GM06990 (cell line): ENCODE measurements around the gene WBP2NL.
A peak's percentile ranks its signal among the peaks of the same experiment; 100 is the strongest.

Experiments used
- DNase-seq: peaks from one replicate; pipeline ENCODE4 v3.0.0-alpha.2; 2011; ENCODE audit not compliant: insufficient read length; ENCODE audit errors: extremely low read depth
- H3K27me3 ChIP-seq: replicated peaks from 2 replicates; pipeline ENCODE4 v1.6.0; 2011; ENCODE audit warnings: low read length; ENCODE audit not compliant: control insufficient read depth, insufficient read depth
- H3K36me3 ChIP-seq: 2 replicates; pipeline ENCODE4 v1.5.1; 2011; ENCODE audit warnings: low read length; ENCODE audit not compliant: control insufficient read depth, insufficient read depth
- H3K4me3 ChIP-seq: replicated peaks from 2 replicates; pipeline ENCODE4 v1.5.1; 2011; ENCODE audit warnings: low read depth, mild to moderate bottlenecking, control low read depth, low read length
- TF ChIP-seq, protein P1 (sequence below): IDR thresholded peaks from 2 replicates; pipeline ENCODE4 v1.5.1; 2011; ENCODE audit warnings: low read length, control low read depth, mild to moderate bottlenecking, inconsistent platforms; ENCODE audit not compliant: insufficient read depth, poor library complexity, severe bottlenecking

The WBP2NL gene

DNA sequence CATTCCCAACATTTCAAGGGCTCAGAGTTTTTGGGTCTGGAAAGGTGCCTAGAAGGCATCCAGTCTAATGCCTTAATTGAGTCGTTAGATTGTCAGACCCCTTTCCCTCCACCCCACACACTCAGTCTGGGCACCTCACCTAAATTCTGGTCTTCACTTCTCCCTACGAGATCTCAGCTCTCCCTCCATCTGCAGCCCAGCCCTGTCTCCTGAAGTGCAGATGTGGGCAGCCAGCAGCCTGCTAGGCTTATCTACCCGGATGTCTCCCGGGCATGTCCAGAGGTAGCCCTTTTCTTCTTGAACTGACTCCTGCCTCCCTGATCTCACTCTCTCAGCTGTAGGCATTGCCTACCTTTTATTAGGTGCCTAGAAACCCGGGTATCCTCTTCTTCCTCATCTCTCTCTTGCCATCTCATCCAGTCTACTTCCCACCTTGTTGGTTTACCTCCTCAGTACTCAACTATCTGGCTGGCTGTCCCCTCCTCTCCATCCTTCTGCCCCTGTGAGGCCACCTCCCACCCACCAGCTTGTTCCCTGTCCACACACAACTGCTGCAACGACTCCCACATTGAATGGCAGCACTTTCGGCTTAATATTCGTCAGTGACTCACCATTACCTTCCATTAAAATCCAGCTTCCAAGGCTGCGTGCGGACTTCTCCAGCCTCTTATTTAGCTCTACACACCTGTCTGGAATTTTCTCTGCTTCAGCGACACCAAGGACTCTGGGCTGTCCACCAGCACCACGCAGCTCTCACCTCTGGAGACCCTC is 23.1 kb upstream of the WBP2NL start:
- no peak for DNase-seq
- Histone ChIP-seq H3K36me3 (no peaks in the 10 kb centered on the region), H3K4me3 (no peak overlapping the region), H3K27me3 (peaks cover 1% of the 10 kb centered on the region; the same call in 1 of the 2 replicates)
- TF ChIP-seq, protein P1, sequence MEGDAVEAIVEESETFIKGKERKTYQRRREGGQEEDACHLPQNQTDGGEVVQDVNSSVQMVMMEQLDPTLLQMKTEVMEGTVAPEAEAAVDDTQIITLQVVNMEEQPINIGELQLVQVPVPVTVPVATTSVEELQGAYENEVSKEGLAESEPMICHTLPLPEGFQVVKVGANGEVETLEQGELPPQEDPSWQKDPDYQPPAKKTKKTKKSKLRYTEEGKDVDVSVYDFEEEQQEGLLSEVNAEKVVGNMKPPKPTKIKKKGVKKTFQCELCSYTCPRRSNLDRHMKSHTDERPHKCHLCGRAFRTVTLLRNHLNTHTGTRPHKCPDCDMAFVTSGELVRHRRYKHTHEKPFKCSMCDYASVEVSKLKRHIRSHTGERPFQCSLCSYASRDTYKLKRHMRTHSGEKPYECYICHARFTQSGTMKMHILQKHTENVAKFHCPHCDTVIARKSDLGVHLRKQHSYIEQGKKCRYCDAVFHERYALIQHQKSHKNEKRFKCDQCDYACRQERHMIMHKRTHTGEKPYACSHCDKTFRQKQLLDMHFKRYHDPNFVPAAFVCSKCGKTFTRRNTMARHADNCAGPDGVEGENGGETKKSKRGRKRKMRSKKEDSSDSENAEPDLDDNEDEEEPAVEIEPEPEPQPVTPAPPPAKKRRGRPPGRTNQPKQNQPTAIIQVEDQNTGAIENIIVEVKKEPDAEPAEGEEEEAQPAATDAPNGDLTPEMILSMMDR = no peak

DNA sequence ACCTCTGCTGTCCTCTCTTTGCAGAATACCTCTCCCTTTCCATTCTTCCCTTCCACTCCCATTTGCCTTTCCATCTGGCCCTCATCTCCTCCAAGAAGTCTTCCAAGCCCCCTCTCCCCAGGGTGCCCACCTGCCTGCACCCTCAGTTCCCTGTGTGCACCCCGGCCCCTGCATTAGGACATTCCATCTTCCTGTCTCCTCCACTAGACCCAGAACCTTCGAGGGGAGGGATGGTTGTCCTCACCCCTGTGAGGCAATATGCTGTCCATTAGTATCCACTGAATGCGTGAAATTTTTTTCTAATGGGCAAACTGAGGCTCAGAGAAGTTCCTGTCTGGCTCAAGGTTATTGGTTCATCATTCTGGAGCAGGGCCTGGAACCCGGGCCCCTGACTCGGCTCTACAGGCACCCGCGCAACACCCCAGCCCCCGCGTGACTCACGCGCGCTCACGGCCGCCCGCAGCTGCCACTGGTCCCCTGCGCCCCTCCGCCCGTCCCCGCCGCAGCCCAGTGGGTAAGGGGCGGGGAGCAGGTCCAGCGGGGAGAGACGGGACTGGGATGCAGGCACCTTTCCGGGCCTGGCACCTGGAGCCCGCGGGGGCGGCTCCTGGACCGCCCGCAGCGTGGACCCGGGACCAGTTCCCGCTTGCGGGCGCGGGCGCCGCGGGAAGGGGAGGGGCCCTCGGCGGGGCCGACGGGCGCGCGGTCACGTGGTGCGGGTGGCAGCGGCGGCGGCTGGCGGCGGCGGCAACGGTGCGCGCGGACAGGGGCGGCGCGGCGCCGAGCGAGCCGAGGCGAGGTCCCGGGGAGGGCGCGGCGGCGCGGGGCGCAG is 22.3 kb upstream of the WBP2NL start:
- H3K36me3 ChIP-seq = no peaks in the 10 kb centered on the region
- H3K27me3 ChIP-seq = peaks cover 1% of the 10 kb centered on the region; the same call in 1 of the 2 replicates
- TF ChIP-seq, protein P1 = no peak
- H3K4me3 ChIP-seq = peak overlapping the region; percentile 53
- peak; percentile 43 for DNase-seq

DNA sequence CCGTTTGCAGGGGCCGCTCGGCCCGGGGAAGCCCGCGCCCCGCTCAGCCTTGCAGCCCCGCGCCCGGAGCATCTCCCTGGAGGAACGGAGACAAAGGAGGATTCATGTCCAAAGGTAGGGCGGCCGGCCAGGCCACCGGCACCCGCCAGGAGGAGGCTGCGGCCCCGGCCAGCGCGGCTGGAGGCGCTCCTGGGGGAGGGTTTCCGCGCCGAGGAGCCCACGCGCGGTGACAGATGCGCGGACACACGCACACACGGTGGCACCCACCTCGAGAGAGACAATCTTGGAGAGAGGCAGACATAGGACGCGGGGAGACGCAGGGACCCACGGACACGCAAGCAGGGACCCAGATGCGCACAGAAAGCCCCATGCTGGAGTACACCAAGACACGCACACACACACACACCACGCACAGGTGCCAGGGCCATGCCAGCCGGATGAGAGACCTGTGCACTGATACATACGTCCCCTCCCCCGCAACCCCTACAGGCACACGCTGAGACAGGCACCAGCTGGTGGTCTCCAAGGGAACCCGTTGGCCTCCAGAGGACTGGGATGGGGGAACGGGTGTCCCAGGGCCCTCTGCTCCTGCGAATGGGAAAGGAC is 21.5 kb upstream of the WBP2NL start:
- no peak for DNase-seq
- H3K36me3 ChIP-seq = no peaks in the 10 kb centered on the region; the same call in 1 of the 2 replicates
- TF ChIP-seq, protein P1 = no peak
- peaks cover 1% of the 10 kb centered on the region; the same call in 1 of the 2 replicates for H3K27me3 ChIP-seq
- H3K4me3 ChIP-seq = peak overlapping the region; percentile 51

DNA sequence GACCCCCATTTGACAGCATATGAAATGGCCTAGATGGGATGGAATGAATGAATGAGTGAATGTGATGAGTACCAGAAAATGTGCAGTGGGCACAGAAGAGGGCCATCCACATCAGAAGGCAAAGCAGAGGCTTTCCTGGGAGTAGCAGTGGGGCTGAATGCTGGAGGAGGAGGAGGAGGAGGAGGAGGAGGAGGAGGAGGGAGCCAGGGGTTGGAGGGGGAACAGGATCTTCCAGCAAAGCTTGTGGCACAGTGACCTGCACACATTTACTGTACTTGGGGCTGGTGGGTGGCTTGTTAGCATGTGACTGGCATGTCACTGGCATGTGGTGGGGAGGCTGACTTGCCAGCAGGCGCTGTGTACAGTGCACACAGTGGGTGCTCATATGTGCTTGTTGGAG is 19.9 kb upstream of the WBP2NL start:
- DNase-seq = no peak
- peaks cover 1% of the 10 kb centered on the region; the same call in 1 of the 2 replicates for H3K27me3 ChIP-seq

More for the DNA sequence above, 19.9 kb upstream of the WBP2NL start:
- TF ChIP-seq, protein P1 = no peak
- H3K36me3 ChIP-seq = no peaks in the 10 kb centered on the region; the same call in 1 of the 2 replicates
- no peak overlapping the region for H3K4me3 ChIP-seq
